K562 (cell line): ENCODE measurements around the gene MRPL40.

Experiments used
- CHD2 ChIP-seq: IDR thresholded peaks from 2 replicates; pipeline ENCODE4 v1.6.1; 2011; ENCODE audit warnings: low read depth, low read length
- EGR1 ChIP-seq: fragments of 450-650 bp; conservative IDR thresholded peaks from 2 replicates; pipeline ENCODE4 v1.6.1; 2017; ENCODE audit warnings: mild to moderate bottlenecking
- FOXJ3 ChIP-seq: sonication (generic); formaldehyde crosslinking; IDR thresholded peaks from 2 replicates; pipeline ENCODE4 v1.4.0; 2020; ENCODE audit warnings: mild to moderate bottlenecking, missing genetic modification reagents
- NCOR1 ChIP-seq: fragments of 450-650 bp; IDR thresholded peaks from 2 replicates; pipeline ENCODE4 v1.6.1; 2016; ENCODE audit warnings: mild to moderate bottlenecking, moderate library complexity
- NFATC3 ChIP-seq: fragments of 450-650 bp; IDR thresholded peaks from 2 replicates; pipeline ENCODE4 v1.6.1; 2017; ENCODE audit warnings: mild to moderate bottlenecking
- PHTF2 ChIP-seq: fragments of 250-450 bp; sonication (Bioruptor Pico); IDR thresholded peaks from 2 replicates; pipeline ENCODE4 v1.5.0; 2021; ENCODE audit warnings: mild to moderate bottlenecking
- POLR2A ChIP-seq: fragments of 450-650 bp; conservative IDR thresholded peaks from 2 replicates; pipeline ENCODE4 v1.6.1; 2016
- SMARCA5 ChIP-seq: fragments of 450-650 bp; IDR thresholded peaks from 2 replicates; pipeline ENCODE4 v1.6.1; 2016
- ZNF23 ChIP-seq: fragments of 250-450 bp; sonication (Bioruptor Pico); IDR thresholded peaks from 2 replicates; pipeline ENCODE4 v1.4.0; 2020; ENCODE audit warnings: mild to moderate bottlenecking
- ZNF76 ChIP-seq: fragments of 250-450 bp; sonication (Bioruptor Pico); IDR thresholded peaks from 2 replicates; pipeline ENCODE4 v1.4.0; 2020; ENCODE audit warnings: mild to moderate bottlenecking, moderate library complexity, borderline replicate concordance
- TF ChIP-seq, protein P1 (sequence below), 2 experiments: fragments of 450-650 bp; IDR thresholded peaks; 2 replicates each; pipeline ENCODE4 v1.6.1; 2016
- TF ChIP-seq, protein P2 (sequence below): sonication (generic); formaldehyde crosslinking; IDR thresholded peaks from 2 replicates; pipeline ENCODE4 v1.9.0; 2022; ENCODE audit warnings: mild to moderate bottlenecking, missing genetic modification reagents
- TF ChIP-seq, protein P3 (sequence below): sonication (generic); formaldehyde crosslinking; IDR thresholded peaks from 2 replicates; pipeline ENCODE4 v1.9.0; 2022; ENCODE audit warnings: mild to moderate bottlenecking, missing genetic modification reagents
- TF ChIP-seq, protein P4 (sequence below): fragments of 450-650 bp; IDR thresholded peaks from one replicate; pipeline ENCODE4 v1.6.1; 2018; ENCODE audit warnings: mild to moderate bottlenecking, moderate library complexity; ENCODE audit not compliant: partially characterized antibody

DNA sequence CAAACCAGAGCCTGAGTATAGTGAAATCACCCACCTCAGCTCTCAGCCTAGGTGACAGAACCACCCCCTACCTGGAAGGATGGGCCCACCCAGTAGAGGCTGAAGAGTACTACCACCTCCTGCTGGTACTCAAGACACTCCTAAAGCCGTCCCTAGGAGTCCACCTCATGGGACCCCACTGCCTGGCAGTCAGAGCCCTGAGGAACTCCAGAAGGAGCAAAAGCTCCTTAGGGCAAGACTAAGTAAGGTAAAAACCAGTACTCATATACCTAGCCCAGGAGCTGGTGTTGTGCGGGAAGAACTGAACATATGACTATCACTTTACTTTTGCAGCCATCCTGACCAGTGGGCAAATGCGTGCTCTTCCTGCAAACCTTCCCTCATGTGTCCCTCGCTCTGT, 37.1 kb upstream of the MRPL40 start:
- TF ChIP-seq CHD2: no peak
- TF ChIP-seq, protein P1, sequence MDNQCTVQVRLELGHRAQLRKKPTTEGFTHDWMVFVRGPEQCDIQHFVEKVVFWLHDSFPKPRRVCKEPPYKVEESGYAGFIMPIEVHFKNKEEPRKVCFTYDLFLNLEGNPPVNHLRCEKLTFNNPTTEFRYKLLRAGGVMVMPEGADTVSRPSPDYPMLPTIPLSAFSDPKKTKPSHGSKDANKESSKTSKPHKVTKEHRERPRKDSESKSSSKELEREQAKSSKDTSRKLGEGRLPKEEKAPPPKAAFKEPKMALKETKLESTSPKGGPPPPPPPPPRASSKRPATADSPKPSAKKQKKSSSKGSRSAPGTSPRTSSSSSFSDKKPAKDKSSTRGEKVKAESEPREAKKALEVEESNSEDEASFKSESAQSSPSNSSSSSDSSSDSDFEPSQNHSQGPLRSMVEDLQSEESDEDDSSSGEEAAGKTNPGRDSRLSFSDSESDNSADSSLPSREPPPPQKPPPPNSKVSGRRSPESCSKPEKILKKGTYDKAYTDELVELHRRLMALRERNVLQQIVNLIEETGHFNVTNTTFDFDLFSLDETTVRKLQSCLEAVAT (IDR thresholded peaks at IDR 0.05): no peak
- TF ChIP-seq EGR1: no peak
- TF ChIP-seq, protein P2, sequence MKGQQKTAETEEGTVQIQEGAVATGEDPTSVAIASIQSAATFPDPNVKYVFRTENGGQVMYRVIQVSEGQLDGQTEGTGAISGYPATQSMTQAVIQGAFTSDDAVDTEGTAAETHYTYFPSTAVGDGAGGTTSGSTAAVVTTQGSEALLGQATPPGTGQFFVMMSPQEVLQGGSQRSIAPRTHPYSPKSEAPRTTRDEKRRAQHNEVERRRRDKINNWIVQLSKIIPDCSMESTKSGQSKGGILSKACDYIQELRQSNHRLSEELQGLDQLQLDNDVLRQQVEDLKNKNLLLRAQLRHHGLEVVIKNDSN: no peak
- TF ChIP-seq NCOR1: no peak
- TF ChIP-seq PHTF2 (CRISPR knock-in tag): no peak
- no peak for TF ChIP-seq ZNF76 (CRISPR knock-in tag)
- TF ChIP-seq NFATC3: no peak
- TF ChIP-seq SMARCA5: no peak
- no peak for TF ChIP-seq POLR2A
- TF ChIP-seq, protein P3, sequence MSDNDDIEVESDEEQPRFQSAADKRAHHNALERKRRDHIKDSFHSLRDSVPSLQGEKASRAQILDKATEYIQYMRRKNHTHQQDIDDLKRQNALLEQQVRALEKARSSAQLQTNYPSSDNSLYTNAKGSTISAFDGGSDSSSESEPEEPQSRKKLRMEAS (CRISPR knock-in tag): no peak
- no peak for TF ChIP-seq ZNF23 (CRISPR knock-in tag)
- no peak for TF ChIP-seq FOXJ3 (CRISPR knock-in tag)
- TF ChIP-seq, protein P4, sequence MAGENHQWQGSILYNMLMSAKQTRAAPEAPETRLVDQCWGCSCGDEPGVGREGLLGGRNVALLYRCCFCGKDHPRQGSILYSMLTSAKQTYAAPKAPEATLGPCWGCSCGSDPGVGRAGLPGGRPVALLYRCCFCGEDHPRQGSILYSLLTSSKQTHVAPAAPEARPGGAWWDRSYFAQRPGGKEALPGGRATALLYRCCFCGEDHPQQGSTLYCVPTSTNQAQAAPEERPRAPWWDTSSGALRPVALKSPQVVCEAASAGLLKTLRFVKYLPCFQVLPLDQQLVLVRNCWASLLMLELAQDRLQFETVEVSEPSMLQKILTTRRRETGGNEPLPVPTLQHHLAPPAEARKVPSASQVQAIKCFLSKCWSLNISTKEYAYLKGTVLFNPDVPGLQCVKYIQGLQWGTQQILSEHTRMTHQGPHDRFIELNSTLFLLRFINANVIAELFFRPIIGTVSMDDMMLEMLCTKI: no peak
